Measurements from ENCODE around the gene FOXO3. TPM values are rescaled to one million over a fixed set of nuclear protein-coding genes. Genes with fewer than 3 reads are reported as not detected.
A peak's percentile ranks its signal among the peaks of the same experiment; 100 is the strongest.
"Not testable (repeated sequence)": the region's sequence is repeated elsewhere in the genome, so short reads cannot be mapped to it uniquely, and the experiment has no call there.

The FOXO3 gene
- total RNA-seq, 2 experiments from 2014 or later, result 5.4 to 6.5 TPM

DNA sequence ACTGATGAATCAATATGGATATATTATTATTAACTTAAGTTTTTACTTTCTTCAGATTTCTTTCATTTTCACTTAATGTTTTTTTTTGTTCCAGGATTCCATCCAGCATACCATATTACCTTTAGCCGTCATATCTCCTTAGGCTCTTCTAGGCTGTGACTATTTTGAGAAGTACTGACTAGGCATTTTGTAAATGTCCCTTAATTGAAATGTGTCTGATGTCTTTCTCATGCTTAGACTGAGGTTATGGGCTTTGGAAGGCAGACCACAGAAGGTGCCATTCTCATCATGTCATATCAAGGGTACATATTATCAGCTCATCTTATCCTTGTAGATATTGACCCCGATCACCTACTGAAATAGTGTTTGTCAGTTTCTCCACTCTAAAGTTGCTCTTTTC is 101.3 kb downstream of the FOXO3 start:
- H3K9me3 Mint-ChIP-seq, result no peaks in the 10 kb centered on the region
- H3K4me3 Mint-ChIP-seq, result no peak overlapping the region
- ChIA-PET CTCF (no interaction called here), POLR2A (no interaction called here)
- H3K27ac Mint-ChIP-seq, result no peak overlapping the region
- H3K4me1 Mint-ChIP-seq (ENCODE audit: low read depth), result peaks cover 34% of the 10 kb centered on the region
- H3K27me3 Mint-ChIP-seq, result no peaks in the 10 kb centered on the region
- H3K36me3 Mint-ChIP-seq, result peaks cover 12% of the 10 kb centered on the region
- intact Hi-C loops (cut with micrococcal nuclease), result loop anchor here (10.0 kb wide), 1 partner anchor 53 kb away; no protein-coding TSS in a partner anchor
- no peak for DNase-seq

DNA sequence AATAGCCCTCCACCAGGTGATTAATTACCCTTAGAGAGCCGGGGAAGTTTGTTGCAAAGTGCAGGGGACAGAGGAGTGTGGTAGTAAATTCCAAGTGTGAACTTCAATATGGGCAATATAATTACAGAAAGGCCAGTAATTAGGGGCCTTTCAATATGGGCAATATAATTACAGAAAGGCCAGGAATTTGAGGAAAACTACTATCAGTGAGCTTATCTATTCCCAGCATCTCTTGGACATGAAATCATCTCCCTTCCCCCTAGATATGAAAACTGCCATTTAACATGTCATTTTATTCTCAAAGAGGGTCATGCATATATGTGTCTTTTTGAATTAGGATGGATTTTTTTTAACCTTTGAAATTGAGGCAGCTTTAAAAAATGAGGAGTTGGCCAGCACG is 102.0 kb downstream of the FOXO3 start:
- CTCF ChIA-PET, result no interaction called here
- no peaks in the 10 kb centered on the region for H3K27me3 Mint-ChIP-seq

DNA sequence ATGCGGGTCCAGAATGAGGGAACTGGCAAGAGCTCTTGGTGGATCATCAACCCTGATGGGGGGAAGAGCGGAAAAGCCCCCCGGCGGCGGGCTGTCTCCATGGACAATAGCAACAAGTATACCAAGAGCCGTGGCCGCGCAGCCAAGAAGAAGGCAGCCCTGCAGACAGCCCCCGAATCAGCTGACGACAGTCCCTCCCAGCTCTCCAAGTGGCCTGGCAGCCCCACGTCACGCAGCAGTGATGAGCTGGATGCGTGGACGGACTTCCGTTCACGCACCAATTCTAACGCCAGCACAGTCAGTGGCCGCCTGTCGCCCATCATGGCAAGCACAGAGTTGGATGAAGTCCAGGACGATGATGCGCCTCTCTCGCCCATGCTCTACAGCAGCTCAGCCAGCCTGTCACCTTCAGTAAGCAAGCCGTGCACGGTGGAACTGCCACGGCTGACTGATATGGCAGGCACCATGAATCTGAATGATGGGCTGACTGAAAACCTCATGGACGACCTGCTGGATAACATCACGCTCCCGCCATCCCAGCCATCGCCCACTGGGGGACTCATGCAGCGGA is 102.9 kb downstream of the FOXO3 start:
- H3K9me3 Mint-ChIP-seq, H3K4me3 Mint-ChIP-seq, H3K27ac Mint-ChIP-seq, POLR2A ChIA-PET, H3K27me3 Mint-ChIP-seq, CTCF ChIA-PET, DNase-seq: not testable (repeated sequence)
- H3K4me1 Mint-ChIP-seq (ENCODE audit: low read depth), result peaks cover 46% of the 10 kb centered on the region
- intact Hi-C loops (cut with micrococcal nuclease), result loop anchor here (10.0 kb wide), 1 partner anchor 51 kb away; no protein-coding TSS in a partner anchor
- peaks cover 12% of the 10 kb centered on the region for H3K36me3 Mint-ChIP-seq

More for the DNA sequence above, 102.0 kb downstream of the FOXO3 start:
- intact Hi-C loops (cut with micrococcal nuclease), result loop anchor here (10.0 kb wide), 1 partner anchor 52 kb away; no protein-coding TSS in a partner anchor
- POLR2A ChIA-PET, result no interaction called here
- DNase-seq, result no peak
- H3K4me1 Mint-ChIP-seq (ENCODE audit: low read depth), result peaks cover 41% of the 10 kb centered on the region
- peaks cover 12% of the 10 kb centered on the region for H3K36me3 Mint-ChIP-seq
- H3K9me3 Mint-ChIP-seq, result no peaks in the 10 kb centered on the region
- H3K4me3 Mint-ChIP-seq, result no peak overlapping the region
- no peak overlapping the region for H3K27ac Mint-ChIP-seq

DNA sequence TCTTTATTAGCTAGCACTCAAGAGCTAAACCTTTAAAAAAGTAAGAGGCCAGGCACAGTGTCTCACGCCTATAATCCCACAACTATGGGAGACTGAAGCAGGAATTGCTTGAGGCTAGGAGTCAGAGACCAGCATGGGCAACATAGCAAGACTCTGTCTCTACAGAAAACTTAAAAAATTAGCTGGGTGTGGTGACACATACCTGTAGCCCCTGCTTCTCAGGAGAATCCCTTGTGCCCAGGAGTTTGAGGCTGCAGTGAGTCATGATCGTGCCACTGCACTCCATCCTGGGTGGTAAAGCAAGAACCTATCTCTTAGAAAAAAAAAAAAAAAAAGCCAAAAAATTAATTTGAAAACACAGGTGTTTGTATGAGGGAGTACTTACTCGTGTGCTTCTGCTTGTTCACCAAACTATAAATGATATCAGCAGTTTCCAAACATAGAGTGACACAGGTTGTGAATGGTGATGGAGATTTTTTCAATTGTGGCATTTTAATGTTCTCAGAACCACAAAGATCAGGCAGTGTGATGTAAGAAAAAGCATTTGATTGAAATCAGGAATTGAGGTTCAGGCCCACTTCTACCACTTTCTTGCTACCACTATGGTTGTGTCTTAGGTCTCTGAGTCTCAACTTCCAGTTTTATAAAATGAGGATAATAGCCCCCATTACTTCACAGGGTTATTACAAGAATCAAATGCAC is 104.9 kb downstream of the FOXO3 start:
- peak overlapping the region; percentile 43 for H3K27ac Mint-ChIP-seq
- H3K4me1 Mint-ChIP-seq (ENCODE audit: low read depth), result peaks cover 54% of the 10 kb centered on the region
- peaks cover 12% of the 10 kb centered on the region for H3K36me3 Mint-ChIP-seq
- intact Hi-C loops (cut with micrococcal nuclease), result loop anchor here (2.0 to 10.0 kb wide), 6 partner anchors 33 to 257 kb away; no protein-coding TSS in a partner anchor
- no peaks in the 10 kb centered on the region for H3K27me3 Mint-ChIP-seq
- H3K4me3 Mint-ChIP-seq, result no peak overlapping the region
- ChIA-PET CTCF (interaction anchor here (1.2 kb wide), 1 partner anchor 49 kb away, joined by 3 read pairs; no protein-coding TSS in a partner anchor), POLR2A (interaction anchor here (0.6 kb wide), 1 partner anchor 38 kb away, joined by 5 read pairs; no protein-coding TSS in a partner anchor)
- DNase-seq, result peak; percentile 42
- H3K9me3 Mint-ChIP-seq, result no peaks in the 10 kb centered on the region

DNA sequence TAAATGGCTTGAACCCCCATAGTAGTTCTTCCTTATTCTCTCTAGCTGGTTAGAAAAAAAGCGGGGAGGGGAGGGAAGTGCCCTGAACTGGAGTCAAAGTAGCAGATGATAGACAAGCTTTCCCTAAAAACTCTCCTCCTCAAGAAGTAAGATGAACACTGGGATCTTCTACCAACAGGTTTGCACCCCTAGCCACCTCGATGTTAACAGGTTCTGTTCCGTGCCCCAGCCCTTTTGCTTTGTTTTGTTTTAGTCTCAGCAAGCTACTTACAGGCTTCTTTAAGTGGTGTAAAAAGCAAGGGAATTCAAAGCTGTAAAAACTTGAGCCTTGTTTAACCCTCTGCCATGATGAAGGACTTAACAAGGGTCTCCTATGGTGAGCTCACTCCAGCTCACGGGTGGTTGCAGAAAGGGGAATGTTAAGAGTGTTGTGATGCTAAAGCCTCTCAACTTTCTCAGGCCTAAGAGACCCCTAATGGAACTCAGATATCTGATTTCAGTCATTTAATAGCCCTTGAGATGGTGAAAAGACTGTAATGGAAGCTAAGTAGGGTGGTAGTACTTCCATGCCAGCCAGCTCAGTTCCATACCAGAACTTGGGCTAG is 106.0 kb downstream of the FOXO3 start:
- POLR2A ChIA-PET, result interaction anchor here (1.0 kb wide), 1 partner anchor 107 kb away, joined by 4 read pairs; no protein-coding TSS in a partner anchor
- Mint-ChIP-seq H3K27me3 (no peaks in the 10 kb centered on the region), H3K27ac (peak overlapping the region; percentile 3), H3K9me3 (no peaks in the 10 kb centered on the region), H3K36me3 (peaks cover 12% of the 10 kb centered on the region), H3K4me1 (ENCODE audit: low read depth) (peaks cover 55% of the 10 kb centered on the region), H3K4me3 (no peak overlapping the region)
- CTCF ChIA-PET, result interaction anchor here (1.2 to 2.1 kb wide), 2 partner anchors 50 to 405 kb away, joined by 3 to 7 read pairs; no protein-coding TSS in a partner anchor
- no peak for DNase-seq
- intact Hi-C loops (cut with micrococcal nuclease), result loop anchor here (2.0 to 10.0 kb wide), 6 partner anchors 34 to 256 kb away; no protein-coding TSS in a partner anchor

DNA sequence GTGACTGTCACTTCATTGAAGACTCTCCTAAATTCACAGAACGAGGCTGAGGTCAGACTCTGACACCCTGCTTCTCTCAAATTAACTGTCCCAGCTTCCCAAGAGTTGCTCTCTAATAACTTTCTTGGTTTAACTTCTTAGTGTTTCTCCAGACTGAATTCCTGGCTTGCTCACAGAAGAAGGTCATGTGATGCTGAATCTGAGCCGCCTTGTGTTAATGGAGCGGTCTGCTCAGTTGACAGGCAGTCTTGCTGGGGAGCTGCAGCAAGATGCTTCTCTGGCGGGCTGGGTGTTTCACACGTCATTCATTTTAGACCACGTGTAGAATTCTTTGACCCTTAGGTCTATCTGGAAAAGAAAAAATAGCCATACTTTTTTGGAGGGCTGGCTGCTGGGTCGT is 107.3 kb downstream of the FOXO3 start:
- no peak for DNase-seq
- Mint-ChIP-seq H3K9me3 (no peaks in the 10 kb centered on the region), H3K4me1 (ENCODE audit: low read depth) (peaks cover 56% of the 10 kb centered on the region), H3K4me3 (no peak overlapping the region), H3K36me3 (peaks cover 12% of the 10 kb centered on the region), H3K27me3 (no peaks in the 10 kb centered on the region), H3K27ac (no peak overlapping the region)
- CTCF ChIA-PET, result interaction anchor here (2.1 kb wide), 1 partner anchor 404 kb away, joined by 7 read pairs; no protein-coding TSS in a partner anchor
- intact Hi-C loops (cut with micrococcal nuclease), result loop anchor here (2.0 to 10.0 kb wide), 6 partner anchors 36 to 254 kb away; no protein-coding TSS in a partner anchor
- POLR2A ChIA-PET, result no interaction called here

DNA sequence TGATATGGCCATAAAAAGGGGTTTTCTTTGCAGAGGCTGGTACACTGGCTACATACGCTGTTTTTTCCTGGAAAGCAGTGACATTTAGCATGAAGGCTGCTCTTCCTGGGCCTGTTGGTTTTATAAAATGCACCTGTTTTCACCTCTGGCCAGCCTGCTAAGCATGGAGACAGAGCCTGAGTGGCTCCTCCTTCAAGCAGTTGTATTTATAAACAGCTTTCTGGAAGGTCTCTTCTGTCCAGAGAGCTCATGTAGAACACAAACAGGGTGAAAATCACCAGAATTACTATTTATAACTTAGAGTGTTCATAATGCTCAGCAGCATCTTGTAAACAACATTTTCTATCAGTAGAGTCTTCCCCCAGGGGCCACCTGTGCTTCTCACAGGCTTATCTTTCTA is 109.0 kb downstream of the FOXO3 start:
- ChIA-PET POLR2A (no interaction called here), CTCF (no interaction called here)
- peaks cover 6% of the 10 kb centered on the region for H3K36me3 Mint-ChIP-seq
- no peaks in the 10 kb centered on the region for H3K9me3 Mint-ChIP-seq
- H3K4me3 Mint-ChIP-seq, result no peak overlapping the region
- no peak for DNase-seq
- H3K27me3 Mint-ChIP-seq, result no peaks in the 10 kb centered on the region
- H3K27ac Mint-ChIP-seq, result no peak overlapping the region
- H3K4me1 Mint-ChIP-seq (ENCODE audit: low read depth), result peaks cover 68% of the 10 kb centered on the region
- intact Hi-C loops (cut with micrococcal nuclease), result loop anchor here (5.0 to 10.0 kb wide), 5 partner anchors 37 to 253 kb away; no protein-coding TSS in a partner anchor

DNA sequence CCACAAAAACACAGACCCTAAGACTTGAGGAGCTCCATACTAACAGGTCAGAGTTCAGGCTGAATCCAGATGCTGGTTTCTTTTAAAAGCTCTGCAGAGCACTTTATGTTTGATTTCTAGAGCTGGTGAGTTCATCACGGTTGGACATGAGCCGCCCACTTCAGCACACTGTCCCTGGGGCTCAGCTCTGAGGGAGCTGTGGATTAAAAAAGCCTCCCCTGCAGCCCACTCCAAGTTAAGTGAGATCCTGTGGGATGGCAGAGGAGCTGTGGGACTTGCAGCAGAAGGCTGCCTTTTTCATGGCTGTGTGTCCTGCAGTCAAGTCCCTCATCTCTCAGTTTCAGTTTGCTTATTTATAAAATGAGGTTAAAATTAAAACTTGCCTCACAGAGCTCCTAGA is 110.5 kb downstream of the FOXO3 start:
- Mint-ChIP-seq H3K27me3 (no peaks in the 10 kb centered on the region), H3K27ac (no peak overlapping the region), H3K9me3 (no peaks in the 10 kb centered on the region), H3K4me1 (ENCODE audit: low read depth) (peaks cover 58% of the 10 kb centered on the region), H3K36me3 (no peaks in the 10 kb centered on the region), H3K4me3 (no peak overlapping the region)
- DNase-seq, result no peak
- ChIA-PET CTCF (no interaction called here), POLR2A (no interaction called here)
- intact Hi-C loops (cut with micrococcal nuclease), result no loop called here

DNA sequence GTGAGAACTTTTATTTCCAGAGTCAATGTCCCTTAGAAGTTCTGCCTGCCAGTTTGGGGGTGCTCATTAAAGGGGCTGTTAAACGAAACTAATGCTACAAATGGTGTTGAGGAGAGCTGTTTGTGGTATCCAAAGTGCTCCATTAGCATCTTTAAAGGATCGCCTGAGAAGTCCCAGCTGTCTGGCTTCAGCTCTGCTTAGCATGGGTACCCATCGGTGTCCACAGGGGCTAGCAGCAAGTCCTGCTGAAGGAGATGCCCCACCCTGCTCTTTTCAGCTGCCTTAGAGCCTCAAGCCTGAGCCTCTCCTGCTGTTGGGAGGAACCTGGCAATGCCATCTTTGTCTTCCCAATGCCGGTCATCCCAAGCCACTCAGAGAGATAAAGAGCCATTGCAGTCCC is 111.1 kb downstream of the FOXO3 start:
- CTCF ChIA-PET, result no interaction called here
- Mint-ChIP-seq H3K27me3 (no peaks in the 10 kb centered on the region), H3K36me3 (no peaks in the 10 kb centered on the region), H3K4me1 (ENCODE audit: low read depth) (peaks cover 56% of the 10 kb centered on the region), H3K27ac (no peak overlapping the region), H3K4me3 (no peak overlapping the region), H3K9me3 (no peaks in the 10 kb centered on the region)
- intact Hi-C loops (cut with micrococcal nuclease), result no loop called here
- POLR2A ChIA-PET, result no interaction called here
- no peak for DNase-seq

DNA sequence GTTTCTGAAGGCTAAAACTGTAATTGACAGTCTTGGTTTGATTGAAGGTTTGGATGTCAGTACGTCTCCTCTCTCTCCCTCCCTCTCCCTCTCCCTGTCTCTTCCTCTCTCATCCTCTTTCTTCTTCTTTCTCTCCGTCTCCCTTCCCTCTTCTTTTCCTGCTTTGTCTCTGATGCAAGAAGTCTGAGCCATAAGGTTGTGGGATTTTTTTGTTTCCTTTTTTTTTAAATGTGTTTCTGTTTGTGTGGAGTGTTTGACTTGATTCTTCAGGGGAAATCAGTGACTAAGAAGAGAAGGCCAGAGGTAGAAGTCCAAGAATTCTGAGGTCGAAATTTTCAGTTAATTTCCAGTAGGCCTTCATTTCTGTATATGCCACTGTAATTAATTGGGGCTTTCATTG is 111.9 kb downstream of the FOXO3 start:
- Mint-ChIP-seq H3K27me3 (no peaks in the 10 kb centered on the region), H3K27ac (no peak overlapping the region), H3K4me1 (ENCODE audit: low read depth) (peaks cover 54% of the 10 kb centered on the region), H3K9me3 (no peaks in the 10 kb centered on the region), H3K4me3 (no peak overlapping the region), H3K36me3 (no peaks in the 10 kb centered on the region)
- CTCF ChIA-PET, result no interaction called here
- intact Hi-C loops (cut with micrococcal nuclease), result no loop called here
- DNase-seq, result no peak
- POLR2A ChIA-PET, result no interaction called here

DNA sequence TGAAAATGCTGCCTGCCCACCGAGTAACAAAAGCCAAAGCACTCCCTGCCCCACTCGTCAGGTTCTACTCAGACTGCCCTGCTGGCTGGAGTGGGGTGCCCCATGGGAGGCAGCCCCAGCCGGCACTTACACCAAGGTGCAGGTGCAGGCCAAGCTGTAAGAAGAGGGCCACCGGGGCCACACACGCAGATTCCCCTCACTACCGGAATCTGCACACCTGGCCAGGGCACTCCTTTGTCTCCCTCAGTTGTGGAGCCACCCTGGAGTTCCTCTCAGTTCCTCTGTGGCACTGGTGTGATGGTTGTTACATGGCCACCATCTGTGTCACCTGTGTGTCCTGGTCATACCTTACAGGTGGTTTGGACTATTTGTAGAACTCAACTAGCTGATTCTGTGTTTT is 112.4 kb downstream of the FOXO3 start:
- intact Hi-C loops (cut with micrococcal nuclease), result no loop called here
- CTCF ChIA-PET, result no interaction called here
- H3K27ac Mint-ChIP-seq, result no peak overlapping the region

DNA sequence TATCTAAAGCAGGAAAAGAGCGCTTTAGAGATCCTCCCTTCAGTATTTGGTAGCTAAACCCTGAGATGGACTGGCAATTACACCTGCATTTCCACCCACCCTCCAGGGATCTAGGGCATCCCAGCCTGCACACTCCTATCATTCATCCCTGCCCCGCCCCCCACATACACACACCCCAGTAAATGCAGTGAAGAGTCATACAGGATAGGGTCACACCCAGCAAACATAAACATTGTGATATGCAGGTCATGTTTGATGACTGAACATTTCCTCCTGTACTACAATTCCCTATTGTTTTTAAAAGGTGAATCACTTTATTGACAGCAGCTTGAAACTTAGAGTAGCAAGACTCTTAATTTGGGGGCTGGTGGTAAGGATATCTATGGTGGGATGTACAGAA is 112.9 kb downstream of the FOXO3 start:
- H3K4me1 Mint-ChIP-seq (ENCODE audit: low read depth), result peaks cover 46% of the 10 kb centered on the region
- POLR2A ChIA-PET, result no interaction called here

More for the DNA sequence above, 112.4 kb downstream of the FOXO3 start:
- POLR2A ChIA-PET, result no interaction called here
- Mint-ChIP-seq H3K27me3 (no peaks in the 10 kb centered on the region), H3K9me3 (no peaks in the 10 kb centered on the region), H3K4me1 (ENCODE audit: low read depth) (peaks cover 50% of the 10 kb centered on the region), H3K36me3 (no peaks in the 10 kb centered on the region), H3K4me3 (no peak overlapping the region)
- no peak for DNase-seq

More for the DNA sequence above, 112.9 kb downstream of the FOXO3 start:
- H3K4me3 Mint-ChIP-seq, result no peak overlapping the region
- no peak for DNase-seq
- H3K9me3 Mint-ChIP-seq, result no peaks in the 10 kb centered on the region
- H3K27me3 Mint-ChIP-seq, result no peaks in the 10 kb centered on the region
- CTCF ChIA-PET, result no interaction called here
- intact Hi-C loops (cut with micrococcal nuclease), result no loop called here
- no peak overlapping the region for H3K27ac Mint-ChIP-seq
- H3K36me3 Mint-ChIP-seq, result no peaks in the 10 kb centered on the region

Data from activated CD4-positive, alpha-beta memory T cell treated with anti-CD3 and anti-CD28 coated beads for 36 hours (primary cell).